Lower leg skin (tissue), 3 donors: Measurements from ENCODE around the gene AIG1.

Experiments used
- CTCF ChIP-seq, 3 donors: fragments of 450-650 bp; IDR thresholded peaks; one replicate each; pipeline ENCODE4 v1.5.1; 2016; ENCODE audit warnings: antibody characterized with exemption in 3 of 3, mild to moderate bottlenecking in 3 of 3, moderate library complexity in 2 of 3
- POLR2A ChIP-seq, 2 donors: fragments of 450-650 bp; IDR thresholded peaks; one replicate each; pipeline ENCODE4 v1.6.1; 2016 to 2017; ENCODE audit warnings: antibody characterized with exemption in 2 of 2, mild to moderate bottlenecking in 1 of 2, moderate library complexity in 1 of 2

GRCh38 chr6:143199291-143199690 is 138.6 kb downstream of the AIG1 start:
- no peak for TF ChIP-seq CTCF (IDR thresholded peaks at IDR 0.05)
- TF ChIP-seq POLR2A (IDR thresholded peaks at IDR 0.05) = no peak
